ENCODE measurements around the gene MUC20.
"Not testable (repeated sequence)": the region's sequence is repeated elsewhere in the genome, so short reads cannot be mapped to it uniquely, and the experiment has no call there.

MUC20 gene

DNA sequence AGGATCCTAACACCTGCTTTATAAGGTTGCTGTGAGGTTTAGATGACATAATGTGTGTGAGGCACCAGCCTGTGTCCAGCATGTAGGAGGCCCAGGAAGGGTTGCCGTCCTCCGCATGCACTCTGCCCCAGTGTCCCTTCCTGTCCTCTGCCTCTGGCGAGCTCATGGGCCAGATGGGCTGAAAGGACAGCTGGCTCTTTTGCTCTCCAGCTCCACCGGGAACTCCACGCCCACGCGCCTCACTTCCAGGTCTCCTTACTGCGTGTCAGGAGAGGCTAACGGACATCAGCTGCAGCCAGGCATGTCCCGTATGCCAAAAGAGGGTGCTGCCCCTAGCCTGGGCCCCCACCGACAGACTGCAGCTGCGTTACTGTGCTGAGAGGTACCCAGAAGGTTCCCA, 12.2 kb downstream of the MUC20 start:
- DNase-seq = no peak

- DNase-seq = no peak
Measured at GRCh38 chr3:195735036-195735695, 14.4 kb downstream of the MUC20 start.

GRCh38 chr3:195736866-195737490, 16.2 kb downstream of the MUC20 start:
- no peak for DNase-seq

- not testable (repeated sequence) for DNase-seq
Measured at GRCh38 chr3:195737782-195738181, 17.0 kb downstream of the MUC20 start.

- DNase-seq = no peak
Measured at GRCh38 chr3:195738274-195739044, 17.7 kb downstream of the MUC20 start.

- DNase-seq = no peak
Measured at GRCh38 chr3:195739561-195740111, 18.9 kb downstream of the MUC20 start.

- no peak for DNase-seq
Measured at GRCh38 chr3:195744437-195744836, 23.7 kb downstream of the MUC20 start.

DNA sequence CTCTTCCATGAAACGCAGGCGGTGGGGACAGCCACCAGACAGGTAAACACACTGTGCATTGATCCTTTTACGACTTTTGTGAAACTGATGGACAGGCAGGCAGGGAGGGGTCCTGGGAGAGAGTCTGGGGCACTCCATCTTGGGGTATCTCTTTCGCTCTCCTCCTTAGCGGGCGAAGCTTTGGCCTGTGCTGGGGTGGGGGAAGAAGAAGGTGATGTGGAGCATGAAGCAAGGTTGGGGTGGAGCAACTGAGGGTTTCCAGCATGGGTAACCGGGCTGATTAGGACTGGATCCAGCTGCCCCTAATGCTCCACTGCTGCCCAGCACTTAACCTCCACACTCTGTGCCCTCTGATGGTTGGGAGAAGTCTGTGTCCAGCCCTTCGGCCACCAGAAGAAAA, 25.6 kb downstream of the MUC20 start:
- DNase-seq = no peak

- no peak for DNase-seq
Measured at GRCh38 chr3:195746751-195747150, 26.0 kb downstream of the MUC20 start.

DNA sequence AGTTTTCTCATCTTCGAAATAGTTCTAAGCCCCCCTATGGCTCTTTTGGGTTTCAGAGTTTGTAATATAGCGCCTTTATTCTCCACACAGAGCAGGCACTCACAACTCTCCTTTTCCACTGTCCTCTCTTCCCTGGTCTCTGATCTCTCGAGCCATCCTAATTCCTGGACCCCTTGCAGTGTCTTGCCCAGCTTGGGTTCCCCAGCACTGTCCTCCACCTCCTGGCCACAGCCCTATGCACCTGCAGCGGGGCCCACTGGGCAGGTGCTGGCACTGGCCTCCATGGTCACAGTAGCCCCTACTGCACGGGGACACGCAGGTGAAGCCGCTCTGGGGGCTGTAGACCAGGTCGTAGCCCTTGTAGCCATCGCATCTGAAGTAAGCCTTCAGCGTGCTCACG, 27.9 kb downstream of the MUC20 start:
- DNase-seq = no peak

GRCh38 chr3:195749101-195749500, 28.3 kb downstream of the MUC20 start:
- DNase-seq = not testable (repeated sequence)

DNA sequence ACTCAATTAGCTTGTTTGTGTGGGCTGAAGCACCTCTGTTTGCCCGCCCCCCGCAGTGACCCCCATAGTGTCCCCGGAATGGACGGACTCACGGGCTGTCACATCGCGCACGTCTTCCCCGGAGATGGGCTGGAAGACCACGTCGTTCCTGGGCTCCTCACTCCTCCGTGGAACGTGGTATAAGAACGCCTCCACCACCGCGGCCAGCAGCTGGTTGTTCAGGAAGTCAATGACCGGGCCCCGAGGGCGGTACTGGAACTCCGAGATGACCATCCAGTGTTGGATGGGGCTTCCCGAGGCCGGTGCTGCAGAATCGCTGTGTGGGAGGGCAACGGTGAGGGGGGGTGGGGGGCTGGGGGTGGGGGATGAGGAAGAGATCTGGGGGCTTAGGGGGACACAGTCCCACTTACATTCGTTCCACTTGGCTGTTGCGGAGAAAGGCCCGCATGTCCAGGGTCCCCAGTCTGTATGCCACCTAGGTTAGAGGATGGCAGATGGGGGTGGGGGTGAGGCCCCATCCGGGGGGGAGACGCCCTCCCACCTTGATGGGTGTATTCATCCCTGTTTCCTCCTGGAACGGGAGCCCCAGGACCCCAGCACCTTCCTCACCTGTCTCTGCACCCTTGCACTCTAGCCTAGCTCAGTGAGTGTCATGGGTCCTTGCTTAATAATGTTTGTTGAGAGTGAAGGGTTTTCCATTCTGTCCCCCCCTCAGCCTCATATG, 30.2 kb downstream of the MUC20 start:
- no peak for DNase-seq

DNA sequence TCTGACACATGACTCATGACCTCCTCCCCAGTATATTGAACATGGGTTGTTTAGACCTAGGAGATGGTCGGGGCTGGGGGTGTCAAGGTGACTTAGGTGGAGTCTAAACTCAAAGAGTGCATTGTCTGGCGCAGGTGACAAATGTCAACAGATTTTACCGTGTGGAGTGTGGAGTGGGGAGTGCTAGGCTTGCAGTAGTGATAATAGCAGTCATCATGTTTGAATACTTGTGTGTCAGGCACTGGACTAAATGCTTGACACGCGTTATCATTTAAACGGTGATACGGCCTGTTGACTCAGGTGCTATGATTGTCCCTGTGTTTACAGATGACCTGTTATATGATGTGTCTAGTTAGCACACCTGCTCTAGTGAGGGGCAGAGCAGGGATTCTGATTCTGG, 30.8 kb downstream of the MUC20 start:
- DNase-seq = no peak

DNA sequence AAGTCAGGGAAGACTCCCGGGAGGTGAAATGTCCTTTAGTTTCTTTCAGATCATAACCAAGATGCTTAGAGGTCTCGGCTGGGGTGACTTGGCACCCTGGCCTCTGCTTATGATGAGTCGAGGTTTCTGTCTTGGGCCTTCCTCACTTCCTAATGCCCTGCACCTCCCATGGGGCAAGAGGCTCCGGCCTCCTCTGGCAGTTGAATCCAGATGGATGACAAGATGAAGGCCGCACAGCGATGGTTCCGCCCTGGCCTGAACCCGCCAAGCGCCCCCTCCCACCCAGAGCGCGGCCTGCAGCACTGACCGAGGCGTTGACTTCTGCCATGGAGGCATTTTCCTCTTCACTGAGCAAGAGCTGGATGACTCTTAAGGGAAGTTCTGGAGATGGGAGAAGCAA, 31.3 kb downstream of the MUC20 start:
- DNase-seq = no peak

DNA sequence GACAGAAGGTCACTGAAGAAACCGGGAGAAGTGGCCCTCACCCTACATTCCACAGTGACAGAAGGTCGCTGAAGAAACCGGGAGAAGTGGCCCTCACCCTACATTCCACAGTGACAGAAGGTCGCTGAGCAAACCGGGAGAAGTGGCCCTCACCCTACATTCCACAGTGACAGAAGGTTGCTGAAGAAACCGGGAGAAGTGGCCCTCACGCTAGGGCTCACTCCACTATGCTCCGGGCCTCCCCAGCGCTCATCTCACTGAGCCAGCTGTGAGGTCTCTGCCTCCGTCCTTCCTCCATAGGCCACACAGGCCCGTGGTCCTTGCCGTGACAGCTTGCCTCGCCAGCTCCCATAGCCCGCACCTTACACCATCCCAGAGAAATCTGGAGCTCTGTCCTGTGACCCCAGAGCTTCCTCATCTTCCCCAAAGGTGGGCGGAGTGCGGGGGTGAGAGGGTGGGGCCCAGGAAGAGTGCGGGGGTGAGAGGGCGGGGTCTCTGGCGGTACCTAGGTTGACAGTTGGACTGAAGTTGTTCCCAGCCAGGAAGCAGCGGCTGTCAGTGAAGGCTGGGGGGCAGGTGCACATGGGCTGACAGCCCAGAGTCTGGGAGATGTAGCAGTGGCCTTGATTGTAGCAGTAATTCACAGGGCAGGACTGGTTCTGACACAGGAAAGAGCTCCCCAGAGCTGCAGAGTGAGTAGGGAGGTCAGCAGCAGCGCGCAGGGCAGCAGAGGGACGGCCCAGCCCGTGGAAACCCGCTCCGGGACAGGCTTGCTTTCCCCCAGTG, 32.0 kb downstream of the MUC20 start:
- no peak for DNase-seq

DNA sequence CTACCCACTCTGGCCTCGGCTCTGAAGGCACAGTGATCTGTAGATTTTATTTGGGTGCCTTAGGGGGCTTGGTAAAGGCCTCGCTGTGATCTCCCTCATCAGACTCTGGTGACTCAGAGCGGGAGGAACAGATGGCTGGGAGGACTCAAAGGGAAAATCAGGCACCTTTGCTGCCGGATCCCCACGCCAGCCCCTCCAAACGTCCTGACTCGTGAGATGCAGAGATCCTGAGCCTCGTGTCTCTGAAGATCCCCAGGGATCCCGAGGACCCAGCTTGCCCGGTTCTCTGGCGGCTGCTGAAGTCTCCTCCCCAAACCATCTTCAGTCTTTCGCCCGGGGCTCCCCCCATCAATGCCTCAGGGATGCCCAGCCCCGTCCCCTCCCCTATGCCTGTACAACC, 32.8 kb downstream of the MUC20 start:
- no peak for DNase-seq

DNA sequence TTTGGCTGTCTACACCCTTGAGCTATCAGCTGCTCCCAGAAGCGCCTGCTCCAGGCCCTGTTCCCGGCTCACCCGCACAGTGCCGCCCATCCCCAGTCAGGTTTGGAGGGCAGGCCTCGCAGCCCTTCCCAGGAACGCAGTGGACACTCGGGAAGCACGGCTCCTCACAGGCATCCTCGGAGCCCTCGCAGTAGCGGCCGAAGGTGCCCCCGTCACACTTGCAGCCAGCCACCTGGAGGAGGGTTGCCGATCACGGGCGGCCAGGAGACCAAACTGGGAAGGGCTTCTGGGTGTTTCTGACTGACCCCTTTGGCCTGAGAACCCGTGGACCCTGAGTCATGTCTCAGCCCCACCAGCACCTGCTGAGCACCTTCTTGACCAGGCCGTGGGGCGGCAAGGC, 33.4 kb downstream of the MUC20 start:
- DNase-seq = no peak

DNA sequence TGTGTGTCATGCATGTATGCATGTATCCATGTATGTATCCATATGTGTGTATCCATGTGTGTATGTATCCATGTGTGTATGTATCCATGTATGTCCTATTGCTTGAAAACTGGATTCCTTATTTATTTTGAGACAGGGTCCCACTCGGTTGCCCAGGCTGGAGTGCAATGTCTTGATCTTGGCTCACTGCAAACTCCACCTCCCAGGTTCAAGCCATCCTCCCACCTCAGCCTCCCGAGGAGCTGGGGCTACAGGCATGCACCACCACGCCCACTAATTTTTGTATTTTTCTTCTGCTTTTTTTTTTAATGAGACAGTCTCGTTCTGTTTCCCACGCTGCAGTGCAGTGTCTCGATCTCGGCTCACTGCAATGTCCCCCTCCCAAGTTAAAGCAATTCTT, 34.1 kb downstream of the MUC20 start:
- DNase-seq = no peak

DNA sequence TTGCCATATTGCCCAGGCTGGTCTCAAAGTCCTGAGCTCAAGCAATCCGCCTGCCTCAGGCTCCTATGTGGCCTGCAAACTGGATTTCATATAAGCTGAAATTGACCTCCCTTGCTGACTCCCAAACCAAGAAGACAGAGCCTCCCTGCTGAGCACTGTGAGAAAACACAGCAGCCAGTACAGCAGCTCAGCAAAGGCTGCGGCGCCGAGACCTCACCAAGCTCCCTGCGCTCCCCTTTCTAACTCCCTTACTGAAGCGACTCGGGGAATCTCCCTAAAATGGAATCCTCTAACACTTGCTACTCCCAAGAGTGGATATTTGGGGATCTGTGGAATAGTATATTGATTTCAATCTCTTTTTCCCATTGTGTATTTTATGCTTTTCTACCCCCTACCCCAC, 34.6 kb downstream of the MUC20 start:
- DNase-seq = no peak

DNA sequence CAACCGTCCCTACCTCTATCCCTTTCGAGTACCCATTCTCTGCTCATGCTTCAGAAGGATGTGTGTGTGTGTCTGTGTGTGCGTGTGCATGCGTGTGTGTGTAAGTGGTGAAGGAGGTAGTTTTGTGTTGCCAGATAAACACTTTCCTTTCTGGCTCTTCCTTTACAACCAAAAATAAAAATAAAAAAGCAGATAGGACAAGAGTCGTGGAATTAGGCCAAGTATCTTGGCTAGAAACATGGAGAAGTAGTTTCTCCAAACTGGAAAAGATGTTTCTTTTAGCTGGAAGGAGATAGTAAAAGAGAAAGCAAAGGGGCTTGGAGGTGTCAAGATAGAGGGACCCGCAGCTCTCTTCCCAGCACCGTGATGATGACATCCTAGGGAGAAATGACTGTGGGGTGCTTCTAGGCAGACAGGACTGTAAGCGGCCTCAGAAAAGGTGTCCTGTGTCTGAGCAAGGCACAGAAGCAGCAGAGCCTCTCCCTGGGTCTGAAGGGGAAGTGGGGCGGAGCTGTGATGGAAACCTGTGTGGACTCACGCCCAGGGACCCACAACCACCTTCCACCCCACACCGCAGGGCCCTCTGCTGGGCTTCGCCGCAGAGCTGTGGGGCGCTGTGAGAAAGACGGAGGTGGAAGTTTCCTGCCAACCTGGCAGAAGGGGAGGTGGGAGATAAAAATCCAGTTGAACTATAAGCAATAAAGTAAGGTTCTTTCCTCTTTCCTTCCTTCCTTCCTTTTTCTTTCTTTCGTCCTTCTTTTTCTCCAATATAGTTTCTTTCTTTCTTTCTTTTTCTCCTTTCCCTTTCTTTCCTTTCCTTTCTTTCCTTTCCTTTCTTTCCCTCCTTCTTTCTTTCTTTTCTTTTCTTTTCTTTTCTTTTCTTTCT, 35.3 kb downstream of the MUC20 start:
- no peak for DNase-seq

- DNase-seq = no peak
Measured at GRCh38 chr3:195757438-195757770, 36.6 kb downstream of the MUC20 start.

DNA sequence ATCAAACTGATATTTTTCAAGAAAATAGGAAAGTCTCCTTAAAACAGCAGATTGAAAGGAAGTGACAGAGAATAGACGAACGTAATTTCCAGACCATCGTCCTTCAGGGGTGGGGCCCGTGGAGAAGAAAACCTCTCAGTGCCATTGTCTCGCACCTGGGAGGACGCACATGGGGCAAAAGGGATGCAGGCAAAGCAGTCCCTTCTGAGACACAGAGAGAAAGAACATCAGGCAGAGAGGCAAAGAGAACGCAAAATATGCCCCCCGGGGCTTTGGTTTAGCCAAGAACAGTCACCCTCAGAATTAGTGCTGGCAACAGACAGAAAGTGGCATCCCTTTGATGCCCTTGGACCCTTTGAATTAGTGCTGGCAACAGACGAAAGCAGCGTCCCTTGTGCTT, 37.0 kb downstream of the MUC20 start:
- DNase-seq = no peak

All from Kasumi-1 (cell line).